ENCODE results near the gene PIAS4.

PIAS4 gene

DNA sequence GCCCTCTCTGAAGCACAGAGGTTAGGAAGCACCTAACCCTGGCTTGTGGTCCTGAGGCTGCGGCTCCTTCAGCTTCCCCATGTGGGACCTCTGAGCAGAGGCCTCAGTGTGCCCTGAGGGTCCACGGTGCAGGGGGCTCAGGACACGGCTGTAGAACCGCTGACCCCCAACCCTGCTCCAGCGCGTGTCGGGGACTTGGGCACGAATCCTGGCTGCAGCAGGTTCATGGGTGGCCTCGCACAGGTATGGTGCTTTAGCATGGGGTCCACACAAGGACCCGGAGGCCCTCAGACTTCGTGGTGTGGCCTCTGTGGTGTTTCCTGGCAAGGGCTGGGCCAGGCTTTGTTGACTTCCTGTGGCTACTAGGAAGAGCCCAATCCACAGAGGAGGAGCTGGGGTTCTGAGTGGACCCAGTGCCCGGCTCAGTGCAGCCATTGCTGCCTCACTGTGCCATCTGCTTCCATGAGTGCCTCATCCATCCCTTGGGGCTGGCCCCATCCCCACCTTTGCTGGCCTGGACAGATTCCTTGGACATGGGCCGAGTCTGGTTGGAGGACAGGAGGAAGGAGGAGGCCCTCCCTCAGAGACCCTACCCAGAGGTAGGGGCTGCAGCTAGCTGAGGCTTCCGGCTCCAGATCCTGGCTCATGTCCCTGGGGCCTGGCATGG is 34.7 kb downstream of the PIAS4 start (continued):
- TF ChIP-seq, protein P1, sequence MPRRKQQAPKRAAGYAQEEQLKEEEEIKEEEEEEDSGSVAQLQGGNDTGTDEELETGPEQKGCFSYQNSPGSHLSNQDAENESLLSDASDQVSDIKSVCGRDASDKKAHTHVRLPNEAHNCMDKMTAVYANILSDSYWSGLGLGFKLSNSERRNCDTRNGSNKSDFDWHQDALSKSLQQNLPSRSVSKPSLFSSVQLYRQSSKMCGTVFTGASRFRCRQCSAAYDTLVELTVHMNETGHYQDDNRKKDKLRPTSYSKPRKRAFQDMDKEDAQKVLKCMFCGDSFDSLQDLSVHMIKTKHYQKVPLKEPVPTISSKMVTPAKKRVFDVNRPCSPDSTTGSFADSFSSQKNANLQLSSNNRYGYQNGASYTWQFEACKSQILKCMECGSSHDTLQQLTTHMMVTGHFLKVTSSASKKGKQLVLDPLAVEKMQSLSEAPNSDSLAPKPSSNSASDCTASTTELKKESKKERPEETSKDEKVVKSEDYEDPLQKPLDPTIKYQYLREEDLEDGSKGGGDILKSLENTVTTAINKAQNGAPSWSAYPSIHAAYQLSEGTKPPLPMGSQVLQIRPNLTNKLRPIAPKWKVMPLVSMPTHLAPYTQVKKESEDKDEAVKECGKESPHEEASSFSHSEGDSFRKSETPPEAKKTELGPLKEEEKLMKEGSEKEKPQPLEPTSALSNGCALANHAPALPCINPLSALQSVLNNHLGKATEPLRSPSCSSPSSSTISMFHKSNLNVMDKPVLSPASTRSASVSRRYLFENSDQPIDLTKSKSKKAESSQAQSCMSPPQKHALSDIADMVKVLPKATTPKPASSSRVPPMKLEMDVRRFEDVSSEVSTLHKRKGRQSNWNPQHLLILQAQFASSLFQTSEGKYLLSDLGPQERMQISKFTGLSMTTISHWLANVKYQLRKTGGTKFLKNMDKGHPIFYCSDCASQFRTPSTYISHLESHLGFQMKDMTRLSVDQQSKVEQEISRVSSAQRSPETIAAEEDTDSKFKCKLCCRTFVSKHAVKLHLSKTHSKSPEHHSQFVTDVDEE (CRISPR knock-in tag; IDR thresholded peaks at IDR 0.05), result no peak
- TF ChIP-seq CSDC2 (CRISPR knock-in tag; IDR thresholded peaks at IDR 0.05), result no peak
- no peak for TF ChIP-seq OSR1 (CRISPR knock-in tag; IDR thresholded peaks at IDR 0.05)
- no peak for TF ChIP-seq GLIS3 (CRISPR knock-in tag; IDR thresholded peaks at IDR 0.05)

- no peak for TF ChIP-seq GLIS3 (CRISPR knock-in tag; IDR thresholded peaks at IDR 0.05)
- no peak for TF ChIP-seq ZFP3 (CRISPR knock-in tag; IDR thresholded peaks at IDR 0.05)
- TF ChIP-seq PPARA (CRISPR knock-in tag; IDR thresholded peaks at IDR 0.05; ENCODE audit: borderline replicate concordance), result no peak
- no peak for TF ChIP-seq BACH2 (CRISPR knock-in tag; IDR thresholded peaks at IDR 0.05; ENCODE audit: borderline replicate concordance)
- TF ChIP-seq, protein P2, sequence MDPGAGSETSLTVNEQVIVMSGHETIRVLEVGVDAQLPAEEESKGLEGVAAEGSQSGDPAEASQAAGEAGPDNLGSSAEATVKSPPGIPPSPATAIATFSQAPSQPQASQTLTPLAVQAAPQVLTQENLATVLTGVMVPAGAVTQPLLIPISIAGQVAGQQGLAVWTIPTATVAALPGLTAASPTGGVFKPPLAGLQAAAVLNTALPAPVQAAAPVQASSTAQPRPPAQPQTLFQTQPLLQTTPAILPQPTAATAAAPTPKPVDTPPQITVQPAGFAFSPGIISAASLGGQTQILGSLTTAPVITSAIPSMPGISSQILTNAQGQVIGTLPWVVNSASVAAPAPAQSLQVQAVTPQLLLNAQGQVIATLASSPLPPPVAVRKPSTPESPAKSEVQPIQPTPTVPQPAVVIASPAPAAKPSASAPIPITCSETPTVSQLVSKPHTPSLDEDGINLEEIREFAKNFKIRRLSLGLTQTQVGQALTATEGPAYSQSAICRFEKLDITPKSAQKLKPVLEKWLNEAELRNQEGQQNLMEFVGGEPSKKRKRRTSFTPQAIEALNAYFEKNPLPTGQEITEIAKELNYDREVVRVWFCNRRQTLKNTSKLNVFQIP (CRISPR knock-in tag; IDR thresholded peaks at IDR 0.05; ENCODE audit: borderline replicate concordance, low read depth), result no peak
- no peak for TF ChIP-seq SNAI2 (CRISPR knock-in tag; IDR thresholded peaks at IDR 0.05)
- TF ChIP-seq ZFP30 (CRISPR knock-in tag; IDR thresholded peaks at IDR 0.05), result no peak
- TF ChIP-seq CSRNP3 (CRISPR knock-in tag; IDR thresholded peaks at IDR 0.05), result no peak
- TF ChIP-seq, protein P3, sequence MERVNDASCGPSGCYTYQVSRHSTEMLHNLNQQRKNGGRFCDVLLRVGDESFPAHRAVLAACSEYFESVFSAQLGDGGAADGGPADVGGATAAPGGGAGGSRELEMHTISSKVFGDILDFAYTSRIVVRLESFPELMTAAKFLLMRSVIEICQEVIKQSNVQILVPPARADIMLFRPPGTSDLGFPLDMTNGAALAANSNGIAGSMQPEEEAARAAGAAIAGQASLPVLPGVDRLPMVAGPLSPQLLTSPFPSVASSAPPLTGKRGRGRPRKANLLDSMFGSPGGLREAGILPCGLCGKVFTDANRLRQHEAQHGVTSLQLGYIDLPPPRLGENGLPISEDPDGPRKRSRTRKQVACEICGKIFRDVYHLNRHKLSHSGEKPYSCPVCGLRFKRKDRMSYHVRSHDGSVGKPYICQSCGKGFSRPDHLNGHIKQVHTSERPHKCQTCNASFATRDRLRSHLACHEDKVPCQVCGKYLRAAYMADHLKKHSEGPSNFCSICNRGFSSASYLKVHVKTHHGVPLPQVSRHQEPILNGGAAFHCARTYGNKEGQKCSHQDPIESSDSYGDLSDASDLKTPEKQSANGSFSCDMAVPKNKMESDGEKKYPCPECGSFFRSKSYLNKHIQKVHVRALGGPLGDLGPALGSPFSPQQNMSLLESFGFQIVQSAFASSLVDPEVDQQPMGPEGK (CRISPR knock-in tag; IDR thresholded peaks at IDR 0.05; ENCODE audit: borderline replicate concordance), result no peak
- no peak for TF ChIP-seq ZNF565 (CRISPR knock-in tag; conservative IDR thresholded peaks at IDR 0.05; ENCODE audit: low read depth)
- TF ChIP-seq ZNF70 (CRISPR knock-in tag; IDR thresholded peaks at IDR 0.05), result no peak
- no peak for TF ChIP-seq TCF4 (CRISPR knock-in tag; IDR thresholded peaks at IDR 0.05; ENCODE audit: borderline replicate concordance)
- TF ChIP-seq ESRRG (CRISPR knock-in tag; IDR thresholded peaks at IDR 0.05), result no peak
- TF ChIP-seq RARB (CRISPR knock-in tag; IDR thresholded peaks at IDR 0.05), result no peak
- TF ChIP-seq ISL1 (CRISPR knock-in tag; IDR thresholded peaks at IDR 0.05), result no peak
- TF ChIP-seq CSDC2 (CRISPR knock-in tag; IDR thresholded peaks at IDR 0.05), result no peak
- TF ChIP-seq ARNTL (CRISPR knock-in tag; IDR thresholded peaks at IDR 0.05; ENCODE audit: borderline replicate concordance, low read depth), result no peak
- no peak for TF ChIP-seq CREB5 (CRISPR knock-in tag; IDR thresholded peaks at IDR 0.05; ENCODE audit: low read depth)
- no peak for ATAC-seq
Observed at GRCh38 chr19:4042731-4043082, 35.2 kb downstream of the PIAS4 start.

DNA sequence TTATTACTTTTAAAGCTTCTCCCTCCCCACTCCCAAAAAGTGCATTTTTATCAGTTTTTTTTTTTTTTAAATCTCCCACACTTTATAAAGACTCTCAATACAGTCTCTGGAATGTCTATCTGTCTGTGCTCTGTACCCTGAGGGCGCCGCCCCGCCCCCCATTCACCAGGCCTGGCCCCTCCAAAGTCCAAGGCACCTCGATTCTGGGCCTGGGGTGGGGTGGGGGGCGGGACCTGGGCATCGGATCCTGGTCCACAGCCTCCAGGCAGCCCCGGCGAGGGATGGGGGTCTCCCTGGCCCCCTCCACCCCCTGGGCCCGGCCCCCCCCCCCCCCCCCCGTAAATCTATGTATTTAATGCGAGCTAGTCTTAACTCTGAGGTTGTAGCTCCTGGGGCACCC is 35.9 kb downstream of the PIAS4 start:
- no peak for ATAC-seq
- TF ChIP-seq ESRRG (CRISPR knock-in tag; IDR thresholded peaks at IDR 0.05), result no peak
